ENCODE data around the gene NINJ1.

- no peak for TF ChIP-seq CTCF (IDR thresholded peaks at IDR 0.05)
- no peak for TF ChIP-seq POLR2A (IDR thresholded peaks at IDR 0.05)
These were observed 40.0 kb downstream of the NINJ1 start for GRCh38 chr9:93093877-93094657.
